Adrenal gland (tissue), 12 donors: ENCODE measurements around the gene CRIP3. TPM values are rescaled to one million over a fixed set of nuclear protein-coding genes. Genes with fewer than 3 reads are reported as not detected.

ENCODE experiments used
- DNase-seq, 7 donors: peaks; one replicate each; pipeline ENCODE4 v3.0.0-alpha.2; 2019 to 2020
- H3K27ac ChIP-seq, 5 donors: fragments of 200-600 bp; sonication (generic) in 4 of 5; 1 replicate in 3 of 5; 2 replicates in 2 of 5; pipeline versions ENCODE4 v1.5.1 to v1.8.0; 2016 to 2020; ENCODE audit warnings: mild to moderate bottlenecking in 1 of 5
- H3K27me3 ChIP-seq: fragments of 200-600 bp; 2 replicates; pipeline ENCODE4 v1.8.0; 2021
- H3K36me3 ChIP-seq, 2 donors: fragments of 200-600 bp; replicated peaks in 1 of 2; 1 replicate in 1 of 2; 2 replicates in 1 of 2; pipeline versions ENCODE4 v1.5.1 to v1.8.0; 2018 to 2022
- H3K4me1 ChIP-seq, 2 donors: fragments of 200-600 bp; replicated peaks in 1 of 2; 1 replicate in 1 of 2; 2 replicates in 1 of 2; pipeline versions ENCODE4 v1.5.1 to v1.8.0; 2018 to 2021
- H3K4me3 ChIP-seq, 4 donors: fragments of 200-600 bp; sonication (generic) in 3 of 4; one replicate each; pipeline ENCODE4 v1.5.1; 2016 to 2018
- H3K9me3 ChIP-seq, 3 donors: fragments of 200-600 bp; sonication (generic) in 1 of 3; replicated peaks in 1 of 3; 1 replicate in 2 of 3; 2 replicates in 1 of 3; pipeline versions ENCODE4 v1.5.1 to v1.8.0; 2016 to 2021
- POLR2A ChIP-seq, 2 donors: fragments of 450-650 bp; IDR thresholded peaks; one replicate each; pipeline ENCODE4 v1.6.1; 2017; ENCODE audit warnings: antibody characterized with exemption in 2 of 2, mild to moderate bottlenecking in 2 of 2, moderate library complexity in 1 of 2
- WGBS, 4 donors: extraction: QIAGEN DNeasy Blood & Tissue Kit in 2 of 4; methylation state at CpG; one replicate each; pipeline versions ENCODE4 v1.1.5 to v1.1.7; 2013 to 2017; 5-methylcytosine and 5-hydroxymethylcytosine counted together
- intact Hi-C, 2 donors: fragments of 100-400 bp; cut with DNase I; formaldehyde crosslinking; loops; one replicate each; pipeline versions ENCODE4 v1.14.1 to v1.15.0; 2022 to 2023
- polyA plus RNA-seq, 3 donors: library from polyadenylated mRNA; stranded (reverse); fragments of 200-250 nt in 2 of 3; fragments of 350-450 nt in 1 of 3; fragmentation: Illumina TruSeq in 1 of 3; extraction: RNeasy Lipid Tissue Mini Kit (QIAGEN cat#74804) in 1 of 3; gene quantifications; one replicate each; pipeline ENCODE4 v1.2.3, GENCODE V29; 2013 to 2014
- total RNA-seq, 9 donors: library from RNA; depleted of rRNA in 4 of 9; stranded (reverse); fragments of >200 nt in 4 of 9; fragments of 120-200 nt in 1 of 9; fragmentation: NEBNext Ultra II Directional in 1 of 9; extraction: Animal tissue kit (Norgen Biotek cat#: 25700) in 1 of 9; gene quantifications; one replicate each; pipeline versions ENCODE4 v1.1.0 to v1.2.4, GENCODE V29; 2013 to 2023
- TF ChIP-seq, protein P1 (sequence below), 6 experiments: fragments of 450-650 bp in 4 of 6; fragments of 200-600 bp in 2 of 6; sonication (generic) in 1 of 6; IDR thresholded peaks; 1 replicate in 5 of 6; 2 replicates in 1 of 6; pipeline versions ENCODE4 v1.5.1 to v1.8.0; 2016 to 2021; ENCODE audit warnings: antibody characterized with exemption in 6 of 6, mild to moderate bottlenecking in 2 of 6, moderate library complexity in 1 of 6
- donor health status: healthy with polysubstance abuse.
- donor health status: Bipolar disorder and iron deficiency.
- donor health status: DM: yes; HTN: yes; CAD: no.
- donor health status: DM: no; HTN: no; CAD: no.
- donor health status: DM: no; HTN: no; CAD: no.
- donor health status: DM: yes; HTN: yes; CAD: no.

Gene CRIP3
- total and polyA plus RNA-seq, 12 donors = 0.44 to 8.9 (median 1.5) TPM; not detected in 6

- 86 to 89% (median 88%) methylated on average over 3 to 5 of the region's 5 CpGs for WGBS, 4 donors
- Histone ChIP-seq H3K4me1 (peaks cover 0 to 6% of the 10 kb centered on the region in 2 donors), H3K27ac (no peak overlapping the region), H3K9me3 (no peaks in the 10 kb centered on the region), H3K27me3 (no peaks in the 10 kb centered on the region), H3K36me3 (no peaks in the 10 kb centered on the region), H3K4me3 (no peak overlapping the region)
- TF ChIP-seq POLR2A (IDR thresholded peaks at IDR 0.05) = no peak
- TF ChIP-seq, protein P1, sequence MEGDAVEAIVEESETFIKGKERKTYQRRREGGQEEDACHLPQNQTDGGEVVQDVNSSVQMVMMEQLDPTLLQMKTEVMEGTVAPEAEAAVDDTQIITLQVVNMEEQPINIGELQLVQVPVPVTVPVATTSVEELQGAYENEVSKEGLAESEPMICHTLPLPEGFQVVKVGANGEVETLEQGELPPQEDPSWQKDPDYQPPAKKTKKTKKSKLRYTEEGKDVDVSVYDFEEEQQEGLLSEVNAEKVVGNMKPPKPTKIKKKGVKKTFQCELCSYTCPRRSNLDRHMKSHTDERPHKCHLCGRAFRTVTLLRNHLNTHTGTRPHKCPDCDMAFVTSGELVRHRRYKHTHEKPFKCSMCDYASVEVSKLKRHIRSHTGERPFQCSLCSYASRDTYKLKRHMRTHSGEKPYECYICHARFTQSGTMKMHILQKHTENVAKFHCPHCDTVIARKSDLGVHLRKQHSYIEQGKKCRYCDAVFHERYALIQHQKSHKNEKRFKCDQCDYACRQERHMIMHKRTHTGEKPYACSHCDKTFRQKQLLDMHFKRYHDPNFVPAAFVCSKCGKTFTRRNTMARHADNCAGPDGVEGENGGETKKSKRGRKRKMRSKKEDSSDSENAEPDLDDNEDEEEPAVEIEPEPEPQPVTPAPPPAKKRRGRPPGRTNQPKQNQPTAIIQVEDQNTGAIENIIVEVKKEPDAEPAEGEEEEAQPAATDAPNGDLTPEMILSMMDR (IDR thresholded peaks at IDR 0.05) = no peak
- DNase-seq = peak in 1 of 7 donors; percentile 42
- intact Hi-C loops = no loop called here
Measured at GRCh38 chr6:43307451-43308100, 1.1 kb downstream of the CRIP3 start.

DNA sequence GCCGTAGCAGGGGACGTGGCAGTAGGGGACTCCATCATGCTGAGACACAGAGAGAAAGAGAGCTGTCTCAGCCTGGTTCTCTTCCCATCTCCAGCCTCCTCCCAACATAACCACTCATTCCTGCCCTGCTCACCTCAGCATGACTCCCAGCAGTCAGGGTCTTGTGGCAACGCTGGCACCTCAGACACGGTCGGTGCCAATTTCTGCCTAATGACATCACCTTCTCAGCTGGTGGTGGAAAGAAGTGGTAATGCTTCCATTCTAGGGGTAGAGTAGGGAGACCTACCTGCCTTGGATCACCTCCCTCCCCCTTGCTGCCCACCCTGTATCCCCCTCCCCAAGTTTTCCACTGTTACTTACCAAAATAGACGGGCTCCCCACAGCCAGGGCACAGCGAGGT, 2.5 kb downstream of the CRIP3 start:
- no peak overlapping the region for H3K27ac ChIP-seq
- no peak overlapping the region for H3K4me3 ChIP-seq
- TF ChIP-seq, protein P1 (IDR thresholded peaks at IDR 0.05) = no peak
- no peak for TF ChIP-seq POLR2A (IDR thresholded peaks at IDR 0.05)
- 92 to 98% (median 93%) methylated on average over 5 to 7 of the region's 7 CpGs for WGBS, 4 donors
- H3K4me1 ChIP-seq = peaks cover 0 to 6% of the 10 kb centered on the region in 2 donors
- no peaks in the 10 kb centered on the region for H3K36me3 ChIP-seq
- intact Hi-C loops = no loop called here
- DNase-seq = no peak
- no peaks in the 10 kb centered on the region for H3K9me3 ChIP-seq
- no peaks in the 10 kb centered on the region for H3K27me3 ChIP-seq

DNA sequence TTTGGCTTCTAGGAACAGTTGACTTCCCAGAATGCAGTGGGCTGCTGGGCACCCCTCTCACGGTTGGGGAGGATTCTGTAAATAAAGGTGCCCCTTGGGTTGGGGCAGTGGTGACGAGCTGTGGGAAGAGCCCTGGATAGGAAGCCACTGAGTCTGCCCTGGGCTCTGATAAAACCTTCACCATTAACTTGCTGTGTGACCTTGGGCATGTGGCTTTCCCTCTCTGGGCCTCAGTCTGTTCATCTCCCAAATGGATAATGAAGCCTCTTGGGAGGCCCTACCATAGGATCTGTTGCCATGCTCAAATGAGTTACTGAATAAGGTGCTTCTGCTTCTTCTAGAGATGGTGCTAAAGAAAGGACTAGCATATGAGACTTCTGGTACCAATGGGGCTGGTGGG, 3.7 kb downstream of the CRIP3 start:
- no peak overlapping the region for H3K4me3 ChIP-seq
- WGBS, 4 donors = 72 to 100% (median 92%) methylated on average over 2 of the region's 2 CpGs
- peaks cover 0 to 6% of the 10 kb centered on the region in 2 donors for H3K4me1 ChIP-seq
- DNase-seq = peak in 1 of 7 donors; percentile 9
- no peak overlapping the region for H3K27ac ChIP-seq
- no peaks in the 10 kb centered on the region for H3K9me3 ChIP-seq
- no peaks in the 10 kb centered on the region for H3K36me3 ChIP-seq
- no peaks in the 10 kb centered on the region for H3K27me3 ChIP-seq
- TF ChIP-seq POLR2A (IDR thresholded peaks at IDR 0.05) = no peak
- TF ChIP-seq, protein P1 (IDR thresholded peaks at IDR 0.05) = no peak
- intact Hi-C loops = no loop called here

DNA sequence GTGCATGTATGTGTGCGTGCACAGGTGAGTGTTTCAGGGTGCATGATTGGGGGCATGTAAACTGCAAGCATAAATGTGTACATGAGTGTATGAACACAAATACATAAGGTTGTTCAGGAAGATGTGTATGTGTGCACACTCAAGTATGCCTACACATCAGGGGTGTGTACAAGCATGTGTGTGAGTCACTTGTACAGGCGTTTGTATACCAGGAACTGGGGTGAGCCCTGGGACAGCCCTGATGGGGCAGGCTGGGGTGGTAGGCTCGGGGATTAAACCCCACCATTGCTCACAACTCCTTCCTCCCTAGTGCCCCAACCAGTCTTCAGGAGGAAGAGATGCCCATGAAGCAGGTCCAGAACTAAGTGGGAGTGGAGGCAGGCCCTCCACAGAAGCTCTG, 4.3 kb downstream of the CRIP3 start:
- Histone ChIP-seq H3K27ac (no peak overlapping the region), H3K27me3 (no peaks in the 10 kb centered on the region), H3K9me3 (no peaks in the 10 kb centered on the region), H3K4me1 (peaks cover 0 to 6% of the 10 kb centered on the region in 2 donors), H3K36me3 (no peaks in the 10 kb centered on the region), H3K4me3 (no peak overlapping the region)
- no peak for TF ChIP-seq POLR2A (IDR thresholded peaks at IDR 0.05)
- TF ChIP-seq, protein P1 (IDR thresholded peaks at IDR 0.05) = no peak
- 77 to 94% (median 86%) methylated on average over 3 of the region's 3 CpGs for WGBS, 4 donors
- intact Hi-C loops = no loop called here
- DNase-seq = peak in 1 of 7 donors; percentile 14
